ENCODE measurements around the gene RBMS1. TPM values are rescaled to one million over a fixed set of nuclear protein-coding genes. Genes with fewer than 3 reads are reported as not detected.

RBMS1 gene
- total RNA-seq, 2 experiments from 2014 or later, result 35.8 to 38.6 TPM

GRCh38 chr2:160419776-160420505 is 73.7 kb downstream of the RBMS1 start:
- no peak for ATAC-seq
- no peak for TF ChIP-seq CTCF (IDR thresholded peaks at IDR 0.05)
- intact Hi-C loops (cut with micrococcal nuclease), result no loop called here
- no peak overlapping the region for H3K4me3 Mint-ChIP-seq
- peaks cover 4% of the 10 kb centered on the region for H3K9me3 Mint-ChIP-seq
- ChIA-PET POLR2A (interaction anchor here (4.3 kb wide), 1 partner anchor 12 kb away, joined by 18 read pairs; no protein-coding TSS in a partner anchor), CTCF (interaction anchor here (0.7 to 2.6 kb wide), 2 partner anchors 9 to 160 kb away, joined by 3 to 13 read pairs; no protein-coding TSS in a partner anchor)
- no peaks in the 10 kb centered on the region for H3K27me3 Mint-ChIP-seq
- peaks cover 72% of the 10 kb centered on the region for H3K4me1 Mint-ChIP-seq (ENCODE audit: low read depth)
- no peak for DNase-seq
- peak overlapping the region; percentile 32 for H3K27ac Mint-ChIP-seq
- H3K36me3 Mint-ChIP-seq (ENCODE audit: low read depth), result peaks cover 5% of the 10 kb centered on the region

- Mint-ChIP-seq H3K27ac (no peak overlapping the region), H3K4me1 (ENCODE audit: low read depth) (peaks cover 69% of the 10 kb centered on the region), H3K4me3 (no peak overlapping the region), H3K27me3 (no peaks in the 10 kb centered on the region), H3K36me3 (ENCODE audit: low read depth) (peaks cover 5% of the 10 kb centered on the region), H3K9me3 (peaks cover 4% of the 10 kb centered on the region)
- POLR2A ChIA-PET, result interaction anchor here (4.3 kb wide), 1 partner anchor 11 kb away, joined by 18 read pairs; no protein-coding TSS in a partner anchor
- no peak for TF ChIP-seq CTCF (IDR thresholded peaks at IDR 0.05)
- CTCF ChIA-PET, result interaction anchor here (2.6 kb wide), 1 partner anchor 10 kb away, joined by 13 read pairs; no protein-coding TSS in a partner anchor
- no peak for ATAC-seq
- intact Hi-C loops (cut with micrococcal nuclease), result no loop called here
- no peak for DNase-seq
Measured at GRCh38 chr2:160418853-160419252, 74.8 kb downstream of the RBMS1 start.

GRCh38 chr2:160418398-160418765 is 75.2 kb downstream of the RBMS1 start:
- no peak for ATAC-seq
- H3K36me3 Mint-ChIP-seq (ENCODE audit: low read depth), result peaks cover 4% of the 10 kb centered on the region
- H3K9me3 Mint-ChIP-seq, result peaks cover 4% of the 10 kb centered on the region
- peak overlapping the region; percentile 57 for H3K27ac Mint-ChIP-seq
- no peaks in the 10 kb centered on the region for H3K27me3 Mint-ChIP-seq
- DNase-seq, result no peak
- ChIA-PET CTCF (interaction anchor here (1.2 to 2.6 kb wide), 2 partner anchors 10 to 11 kb away, joined by 3 to 13 read pairs; no protein-coding TSS in a partner anchor), POLR2A (interaction anchor here (1.2 to 4.3 kb wide), 2 partner anchors 11 to 69 kb away, joined by 3 to 18 read pairs; no protein-coding TSS in a partner anchor)
- intact Hi-C loops (cut with micrococcal nuclease), result no loop called here
- no peak overlapping the region for H3K4me3 Mint-ChIP-seq
- H3K4me1 Mint-ChIP-seq (ENCODE audit: low read depth), result peaks cover 68% of the 10 kb centered on the region
- no peak for TF ChIP-seq CTCF (IDR thresholded peaks at IDR 0.05)

GRCh38 chr2:160417745-160418397 is 75.7 kb downstream of the RBMS1 start:
- CTCF ChIA-PET, result interaction anchor here (1.1 to 1.2 kb wide), 2 partner anchors 10 to 94 kb away, joined by 3 to 4 read pairs; no protein-coding TSS in a partner anchor
- peaks cover 4% of the 10 kb centered on the region for H3K9me3 Mint-ChIP-seq
- peak; percentile 48 for DNase-seq
- no peak for TF ChIP-seq CTCF (IDR thresholded peaks at IDR 0.05)
- H3K27ac Mint-ChIP-seq, result peak overlapping the region; percentile 57
- ATAC-seq, result peak; percentile 90
- H3K4me1 Mint-ChIP-seq (ENCODE audit: low read depth), result peaks cover 67% of the 10 kb centered on the region
- POLR2A ChIA-PET, result interaction anchor here (1.2 to 4.3 kb wide), 2 partner anchors 10 to 70 kb away, joined by 3 to 18 read pairs; no protein-coding TSS in a partner anchor
- H3K4me3 Mint-ChIP-seq, result peak overlapping the region; percentile 11
- H3K27me3 Mint-ChIP-seq, result no peaks in the 10 kb centered on the region
- H3K36me3 Mint-ChIP-seq (ENCODE audit: low read depth), result peaks cover 4% of the 10 kb centered on the region
- intact Hi-C loops (cut with micrococcal nuclease), result no loop called here

Measured in activated CD8-positive, alpha-beta T cell treated with anti-CD3 and anti-CD28 coated beads for 36 hours (primary cell).